Fibroblast of mammary gland (primary cell): ENCODE measurements around the gene CDC42EP1.
"Not testable (repeated sequence)": the region's sequence is repeated elsewhere in the genome, so short reads cannot be mapped to it uniquely, and the experiment has no call there.

Source experiments
- DNase-seq: peaks from one replicate; pipeline ENCODE4 v3.0.0-alpha.2; 2010; ENCODE audit warnings: low read depth
- H3K4me3 ChIP-seq: 2 replicates; pipeline ENCODE4 v1.5.1; 2011; ENCODE audit warnings: low read depth, mild to moderate bottlenecking, low read length, moderate library complexity; ENCODE audit not compliant: control insufficient read depth
- CTCF ChIP-seq: conservative IDR thresholded peaks from 2 replicates; pipeline ENCODE4 v1.5.1; 2011; ENCODE audit warnings: low read depth, low read length, inconsistent platforms; ENCODE audit not compliant: control insufficient read depth, insufficient read depth

The CDC42EP1 gene

GRCh38 chr22:37601203-37601539, 40.9 kb downstream of the CDC42EP1 start:
- H3K4me3 ChIP-seq = no peak overlapping the region
- TF ChIP-seq CTCF = no peak

GRCh38 chr22:37601540-37602442, 41.5 kb downstream of the CDC42EP1 start:
- DNase-seq = peak; percentile 66
- no peak for TF ChIP-seq CTCF
- H3K4me3 ChIP-seq = no peak overlapping the region

More at GRCh38 chr22:37601203-37601539, 40.9 kb downstream of the CDC42EP1 start:
- no peak for DNase-seq

GRCh38 chr22:37602546-37603277, 42.4 kb downstream of the CDC42EP1 start:
- DNase-seq, H3K4me3 ChIP-seq: not testable (repeated sequence)

DNA sequence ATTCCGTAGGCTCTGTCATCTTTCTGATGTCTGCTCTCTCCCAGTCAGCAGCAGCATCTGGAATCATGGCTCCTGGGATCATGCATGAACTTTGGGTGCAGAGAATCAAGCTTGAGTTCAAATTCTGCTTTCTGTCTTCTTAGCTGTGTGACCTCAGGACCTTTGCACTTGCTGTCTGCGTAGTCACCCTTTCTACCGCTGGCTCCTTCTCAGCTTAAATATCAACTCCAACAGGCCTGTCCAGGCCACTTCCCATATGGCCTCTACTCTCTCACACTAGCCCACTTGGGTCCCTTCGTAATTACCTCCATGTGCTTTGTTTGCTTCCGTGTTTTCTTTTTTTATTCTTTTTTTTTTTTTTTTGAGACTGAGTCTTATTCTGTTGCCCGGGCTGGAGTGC, 43.8 kb downstream of the CDC42EP1 start:
- no peak for TF ChIP-seq CTCF
- H3K4me3 ChIP-seq = no peak overlapping the region
- no peak for DNase-seq

DNA sequence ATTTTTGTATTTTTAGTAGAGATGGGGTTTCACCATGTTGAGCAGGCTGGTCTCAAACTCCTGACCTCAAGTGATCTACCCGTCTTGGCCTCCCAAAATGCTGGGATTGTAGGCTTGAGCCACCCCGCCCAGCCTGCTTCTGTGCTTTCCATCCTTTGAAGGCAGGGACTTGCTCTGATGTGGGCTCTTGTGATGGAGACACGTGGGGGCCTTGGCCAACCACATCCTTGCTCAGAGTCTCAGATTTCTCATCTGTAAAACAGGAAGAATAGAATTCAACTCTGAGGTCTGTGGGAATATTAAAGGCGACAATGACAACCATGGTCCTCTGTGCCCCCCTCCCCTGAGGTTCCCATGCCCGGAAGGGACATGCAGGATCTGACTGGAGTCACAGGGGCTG, 44.6 kb downstream of the CDC42EP1 start:
- no peak for DNase-seq
- no peak overlapping the region for H3K4me3 ChIP-seq
- TF ChIP-seq CTCF = no peak

GRCh38 chr22:37607010-37607934, 47.0 kb downstream of the CDC42EP1 start:
- peak; percentile 90 for TF ChIP-seq CTCF
- peak; percentile 46 for DNase-seq
- H3K4me3 ChIP-seq = peak overlapping the region; percentile 25
